IPS-15b (cell line): ENCODE results near the gene RAD51AP2.
"Not testable (repeated sequence)": the region's sequence is repeated elsewhere in the genome, so short reads cannot be mapped to it uniquely, and the experiment has no call there.

Experiments used
- H3K27me3 ChIP-seq: one replicate; pipeline ENCODE4 v1.6.1; 2013; ENCODE audit warnings: low read length; ENCODE audit not compliant: control insufficient read depth, insufficient read depth
- H3K36me3 ChIP-seq: one replicate; pipeline ENCODE4 v1.6.1; 2013; ENCODE audit warnings: low read length; ENCODE audit not compliant: control insufficient read depth, insufficient read depth
- H3K4me1 ChIP-seq: one replicate; pipeline ENCODE4 v1.6.1; 2013; ENCODE audit warnings: mild to moderate bottlenecking, low read length; ENCODE audit not compliant: control insufficient read depth, insufficient read depth
- H3K4me3 ChIP-seq: one replicate; pipeline ENCODE4 v1.5.1; 2013; ENCODE audit warnings: low read depth, low read length
- H3K9ac ChIP-seq: one replicate; pipeline ENCODE4 v1.6.1; 2013; ENCODE audit warnings: low read depth, mild to moderate bottlenecking, low read length
- H3K9me3 ChIP-seq: one replicate; pipeline ENCODE4 v1.6.1; 2013; ENCODE audit warnings: mild to moderate bottlenecking, low read length; ENCODE audit not compliant: control insufficient read depth, insufficient read depth

RAD51AP2 gene

DNA sequence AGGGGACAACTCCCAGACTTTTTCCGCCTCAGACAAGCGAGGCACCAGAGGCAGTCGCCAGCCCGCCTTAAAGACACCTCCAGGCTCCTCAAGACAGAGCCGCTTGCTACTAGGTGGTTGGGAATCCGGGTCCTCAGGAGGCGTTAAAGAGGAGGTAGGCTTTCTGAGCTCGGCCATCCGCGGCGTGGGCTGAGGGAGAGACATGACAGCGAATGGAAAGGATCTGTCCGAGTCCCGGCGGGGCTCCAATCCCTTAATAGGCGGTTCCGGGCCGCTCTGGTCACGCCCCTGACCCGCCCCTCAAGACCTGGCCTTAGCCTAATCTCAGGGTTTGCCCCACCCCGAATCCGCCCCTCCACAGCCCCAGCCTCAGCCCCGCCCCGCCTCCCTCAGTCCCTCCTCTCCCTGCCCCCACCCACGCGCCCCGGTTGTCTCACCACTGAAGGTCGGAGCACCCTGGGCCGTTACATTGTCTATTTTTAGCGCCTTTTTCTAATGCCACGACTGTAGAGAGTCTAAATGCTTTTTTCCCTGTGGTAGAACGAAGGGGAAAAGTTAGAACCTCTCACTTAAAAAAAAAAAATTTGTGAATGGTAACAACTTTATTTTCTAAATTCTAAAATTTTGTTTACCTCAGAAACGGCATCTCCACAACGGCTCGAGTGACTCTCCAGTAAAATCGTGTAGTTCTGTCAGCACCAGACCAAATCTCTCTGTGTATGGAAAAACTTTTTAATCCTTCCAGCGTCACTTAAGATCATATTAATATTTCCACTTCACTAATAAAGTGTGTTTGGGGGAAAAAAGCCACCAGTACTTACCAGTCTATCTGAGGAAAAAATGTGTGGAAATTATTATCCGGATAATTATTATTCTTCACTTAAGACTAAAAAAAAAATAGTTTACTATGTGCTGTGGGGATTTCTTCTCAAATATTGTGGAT is at the start of gene RAD51AP2:
Gene RAD51AP2, minus strand, starts transcription at position 229 of the 943 bp plus-strand sequence. Its CDS starts 25 bp downstream, at position 204.
- Histone ChIP-seq H3K9ac (peak within 1 kb of the TSS; percentile 62), H3K4me3 (peak within 1 kb of the TSS; percentile 73)

DNA sequence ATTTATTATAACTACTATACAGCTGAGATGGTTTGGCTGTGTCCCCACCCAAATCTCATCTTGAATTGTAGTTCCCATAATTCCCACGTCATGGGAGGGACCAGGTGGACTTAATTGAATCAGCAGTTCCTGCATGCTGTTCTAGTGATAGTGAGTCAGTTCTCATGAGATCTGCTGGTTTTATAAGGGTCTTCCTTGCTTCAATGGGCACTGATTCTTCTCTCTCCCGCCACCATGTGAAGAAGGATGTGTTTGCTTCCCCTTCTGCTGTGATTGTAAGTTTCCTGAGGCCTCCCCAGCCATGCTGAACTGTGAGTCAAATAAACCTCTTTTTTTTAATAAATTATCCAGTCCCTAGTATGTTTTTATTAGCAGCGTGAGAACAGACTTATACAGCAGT is 47.5 kb upstream of the RAD51AP2 start:
- not testable (repeated sequence) for H3K36me3 ChIP-seq, H3K9me3 ChIP-seq, H3K4me3 ChIP-seq

More for the DNA sequence above, at the start of gene RAD51AP2:
- Histone ChIP-seq H3K4me1 (peaks cover 13% of the 10 kb centered on the region), H3K36me3 (no peaks in the 10 kb centered on the region), H3K27me3 (no peaks in the 10 kb centered on the region), H3K9me3 (no peaks in the 10 kb centered on the region)

DNA sequence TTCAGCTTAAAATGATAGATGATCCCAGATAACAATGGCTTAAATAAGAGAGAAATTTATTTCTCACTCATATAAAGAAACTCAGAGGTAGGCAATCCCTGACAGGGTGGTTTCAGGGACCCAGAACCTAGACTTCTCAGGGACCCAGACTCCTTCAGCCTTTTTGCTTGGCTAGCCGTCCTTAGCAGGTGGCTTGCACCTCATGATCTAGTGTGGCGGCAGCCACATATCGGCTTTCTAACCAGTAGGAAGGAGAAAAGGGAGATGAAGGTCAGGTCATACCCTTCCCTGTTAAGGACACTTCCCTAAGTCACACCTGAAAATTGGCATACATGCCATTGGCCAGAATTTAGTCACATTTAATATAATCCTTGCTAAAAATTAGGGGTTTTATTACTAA is 40.6 kb upstream of the RAD51AP2 start:
- H3K4me1 ChIP-seq, result peaks cover 16% of the 10 kb centered on the region

More for the DNA sequence above, 47.5 kb upstream of the RAD51AP2 start:
- not testable (repeated sequence) for H3K27me3 ChIP-seq, H3K9ac ChIP-seq, H3K4me1 ChIP-seq

DNA sequence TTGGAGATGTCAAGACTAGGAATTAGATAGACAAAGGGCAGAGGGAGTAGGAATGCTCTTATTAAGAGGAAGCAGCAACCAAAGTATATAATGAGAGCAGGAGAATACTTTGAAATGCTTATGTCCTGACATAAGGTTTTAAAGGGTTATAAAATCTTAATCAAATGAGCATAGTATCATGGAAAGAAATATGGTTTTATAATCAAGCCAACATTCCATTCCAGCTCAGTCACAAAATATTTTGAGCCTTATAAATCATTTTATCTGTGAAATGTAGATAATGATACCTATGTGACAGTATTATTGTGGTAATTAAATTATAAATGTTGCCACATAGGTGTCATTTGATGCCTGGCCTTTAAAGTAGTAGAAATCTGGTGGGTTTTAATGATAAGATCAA is 39.8 kb upstream of the RAD51AP2 start:
- peaks cover 16% of the 10 kb centered on the region for H3K4me1 ChIP-seq
- H3K4me3 ChIP-seq, result no peak overlapping the region
- H3K9ac ChIP-seq, result no peak overlapping the region
- H3K27me3 ChIP-seq, result no peaks in the 10 kb centered on the region
- H3K36me3 ChIP-seq, result no peaks in the 10 kb centered on the region
- no peaks in the 10 kb centered on the region for H3K9me3 ChIP-seq

More for the DNA sequence above, 40.6 kb upstream of the RAD51AP2 start:
- Histone ChIP-seq H3K9me3 (no peaks in the 10 kb centered on the region), H3K27me3 (no peaks in the 10 kb centered on the region), H3K36me3 (no peaks in the 10 kb centered on the region), H3K9ac (no peak overlapping the region), H3K4me3 (no peak overlapping the region)

DNA sequence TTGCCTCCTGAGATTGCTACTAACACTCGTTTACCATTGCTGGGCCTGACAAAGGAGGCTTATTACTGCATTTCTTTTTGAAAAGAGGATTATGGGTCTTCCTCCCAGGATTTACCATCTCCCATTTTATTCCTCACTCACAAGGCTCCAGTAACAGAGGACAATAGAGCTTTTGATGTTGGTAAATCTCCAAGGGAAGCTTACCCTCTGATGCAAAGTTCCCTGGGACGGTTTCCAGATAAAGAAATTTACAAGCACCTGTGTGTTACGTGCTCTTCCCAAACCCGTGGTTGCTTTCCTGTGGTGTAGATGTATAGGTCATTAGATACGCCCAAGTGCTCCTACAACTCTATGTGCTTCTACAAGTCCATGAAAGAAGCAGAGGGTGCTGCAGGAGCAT is 39.4 kb upstream of the RAD51AP2 start:
- H3K4me1 ChIP-seq, result peaks cover 16% of the 10 kb centered on the region
- H3K9me3 ChIP-seq, result no peaks in the 10 kb centered on the region
- no peak overlapping the region for H3K4me3 ChIP-seq
- H3K36me3 ChIP-seq, result no peaks in the 10 kb centered on the region
- no peak overlapping the region for H3K9ac ChIP-seq
- H3K27me3 ChIP-seq, result no peaks in the 10 kb centered on the region

DNA sequence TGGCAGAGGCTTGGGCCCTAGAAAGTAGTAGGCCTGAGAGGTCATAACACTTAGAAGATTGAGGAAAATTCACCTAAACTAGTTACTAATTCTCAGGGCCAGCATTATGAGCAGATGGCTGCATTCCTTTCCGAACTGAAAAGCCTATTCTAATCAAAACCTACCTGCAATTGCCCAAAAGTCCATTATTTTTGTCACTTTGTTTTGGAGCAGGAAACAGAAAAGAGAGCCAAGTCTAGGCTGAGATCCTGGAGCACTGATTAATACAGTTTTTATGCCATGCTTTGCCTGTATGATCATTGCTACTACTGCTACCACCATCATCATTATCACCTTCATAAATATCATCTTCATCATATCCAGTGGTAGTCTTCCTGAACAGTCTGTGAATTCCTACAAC is 36.9 kb upstream of the RAD51AP2 start:
- H3K27me3 ChIP-seq, result no peaks in the 10 kb centered on the region
- H3K9ac ChIP-seq, result no peak overlapping the region
- peaks cover 16% of the 10 kb centered on the region for H3K4me1 ChIP-seq
- H3K9me3 ChIP-seq, result no peaks in the 10 kb centered on the region
- H3K4me3 ChIP-seq, result no peak overlapping the region
- no peaks in the 10 kb centered on the region for H3K36me3 ChIP-seq

DNA sequence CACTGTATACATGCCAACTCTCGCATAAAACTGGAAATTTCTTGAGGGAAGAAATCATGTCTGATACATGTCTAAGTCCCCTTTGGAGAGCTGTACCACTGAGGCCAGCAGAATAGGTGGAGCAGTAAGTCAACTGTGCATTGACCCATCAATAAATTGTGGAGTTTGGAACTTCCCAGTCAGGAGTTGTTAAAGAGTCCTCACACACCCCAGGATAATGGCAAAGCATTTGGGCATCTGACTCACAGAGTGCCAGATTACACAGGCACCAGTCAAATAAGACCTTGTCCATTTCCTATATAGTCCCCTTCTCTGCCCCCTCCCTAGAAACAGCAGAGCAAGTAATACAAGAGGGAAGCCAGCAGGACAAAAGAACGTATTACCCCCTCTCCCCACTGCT is 32.7 kb upstream of the RAD51AP2 start:
- no peaks in the 10 kb centered on the region for H3K9me3 ChIP-seq
- no peaks in the 10 kb centered on the region for H3K27me3 ChIP-seq
- peaks cover 6% of the 10 kb centered on the region for H3K4me1 ChIP-seq
- H3K4me3 ChIP-seq, result no peak overlapping the region
- no peak overlapping the region for H3K9ac ChIP-seq
- H3K36me3 ChIP-seq, result no peaks in the 10 kb centered on the region

DNA sequence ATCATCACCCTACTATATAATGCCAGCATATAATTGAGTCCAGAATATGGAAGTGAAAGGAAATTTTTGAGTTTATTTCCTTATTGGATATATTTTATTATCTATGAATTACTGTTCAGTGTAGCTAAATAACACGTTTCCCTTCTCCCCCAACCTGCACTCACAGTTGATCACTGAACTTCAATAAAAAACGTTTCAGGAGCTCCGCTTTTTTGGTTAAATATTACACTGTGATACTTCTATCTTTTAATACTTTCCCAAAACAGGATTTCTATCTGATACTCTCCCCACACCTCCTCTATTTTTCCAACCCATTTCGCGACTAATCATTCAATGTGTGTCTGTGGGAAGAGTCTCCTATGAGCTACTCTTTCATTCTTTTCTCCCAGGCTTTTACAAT is 29.5 kb upstream of the RAD51AP2 start:
- Histone ChIP-seq H3K27me3 (peaks cover 2% of the 10 kb centered on the region), H3K9me3 (no peaks in the 10 kb centered on the region), H3K36me3 (no peaks in the 10 kb centered on the region), H3K4me3 (no peak overlapping the region), H3K4me1 (peaks cover 23% of the 10 kb centered on the region), H3K9ac (no peak overlapping the region)

DNA sequence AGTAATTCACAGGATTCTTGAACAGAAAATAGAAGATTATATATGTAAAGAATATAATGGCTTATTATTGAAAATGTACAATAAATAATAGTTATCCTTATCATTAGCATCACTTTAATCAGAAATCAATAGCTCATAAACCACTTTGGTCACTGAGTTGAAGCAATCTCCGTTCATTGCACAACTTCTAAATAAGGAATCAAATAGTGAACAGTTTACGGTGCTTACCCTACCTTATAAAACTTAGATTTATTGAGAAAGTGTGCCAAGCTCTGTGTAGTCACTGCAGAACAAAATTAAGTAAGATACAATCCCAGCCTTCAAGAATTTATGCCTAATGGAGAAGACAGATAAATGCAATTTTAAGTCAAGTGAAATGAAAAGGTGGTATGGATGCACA is 29.0 kb upstream of the RAD51AP2 start:
- Histone ChIP-seq H3K4me3 (no peak overlapping the region), H3K4me1 (peaks cover 26% of the 10 kb centered on the region), H3K36me3 (no peaks in the 10 kb centered on the region), H3K27me3 (peaks cover 6% of the 10 kb centered on the region), H3K9me3 (no peaks in the 10 kb centered on the region), H3K9ac (no peak overlapping the region)

DNA sequence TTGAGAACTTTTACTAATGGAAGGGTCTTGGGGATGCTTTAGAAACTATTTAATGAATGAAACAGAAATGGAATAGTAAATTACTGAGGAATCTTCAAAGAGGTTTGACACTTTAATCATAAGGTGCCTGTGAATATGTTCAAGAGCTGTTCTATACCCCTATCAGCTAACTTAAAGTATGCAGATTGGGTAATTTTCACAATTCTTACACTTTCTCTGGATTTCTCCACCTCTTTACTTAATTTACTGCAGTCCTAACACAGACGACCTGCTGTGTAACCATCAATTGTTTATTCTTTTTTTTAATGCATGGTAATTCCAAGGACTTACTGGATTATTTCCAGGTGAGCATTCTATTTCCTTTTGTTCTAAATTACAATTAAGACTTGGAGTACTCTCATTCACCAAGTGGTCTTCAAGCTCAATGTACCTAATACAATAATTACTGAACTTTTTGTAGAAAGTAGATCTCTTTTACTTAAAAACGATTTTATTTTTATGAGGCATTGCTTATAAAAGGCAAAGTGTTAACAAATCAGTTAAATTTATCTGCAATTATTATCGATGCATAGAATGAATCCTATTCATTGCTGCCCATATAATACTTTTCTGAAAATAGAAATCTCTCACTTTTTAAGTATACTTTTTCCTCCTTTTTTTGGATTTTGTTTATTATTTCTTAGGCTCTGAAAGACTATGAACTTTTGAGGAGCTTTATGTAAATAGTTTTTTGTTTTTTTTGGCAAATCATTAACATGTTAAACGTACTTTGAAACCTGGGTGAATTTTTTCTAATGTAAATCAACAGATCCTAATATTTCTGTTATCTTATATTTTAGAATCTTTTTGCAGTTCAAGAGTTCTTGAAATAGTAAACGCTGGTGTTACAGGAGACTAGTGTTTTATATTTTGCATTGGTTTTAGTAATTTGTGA is 27.7 kb upstream of the RAD51AP2 start:
- H3K4me1 ChIP-seq, result peaks cover 26% of the 10 kb centered on the region
- no peaks in the 10 kb centered on the region for H3K9me3 ChIP-seq
- H3K4me3 ChIP-seq, result no peak overlapping the region
- no peaks in the 10 kb centered on the region for H3K36me3 ChIP-seq
- H3K9ac ChIP-seq, result no peak overlapping the region
- peaks cover 17% of the 10 kb centered on the region for H3K27me3 ChIP-seq

DNA sequence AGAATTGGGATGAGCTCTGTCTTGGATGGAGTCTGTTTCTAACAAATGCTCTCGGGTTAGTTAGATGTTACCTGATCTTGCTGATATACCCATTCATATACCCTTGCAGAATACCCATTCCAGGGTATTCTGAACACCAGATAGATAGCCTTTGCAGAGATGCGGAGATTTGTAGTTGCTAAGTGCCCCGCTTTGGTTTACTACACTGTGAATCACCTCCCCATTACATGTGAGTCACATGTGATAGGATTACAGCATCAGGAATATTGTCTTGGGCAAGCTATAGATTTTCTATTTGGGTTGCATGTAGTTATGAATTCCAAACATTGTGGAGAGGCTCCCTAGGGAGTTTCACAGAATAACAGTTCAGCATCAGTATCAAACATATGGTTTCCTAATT is 26.0 kb upstream of the RAD51AP2 start:
- H3K36me3 ChIP-seq, result no peaks in the 10 kb centered on the region
- H3K4me3 ChIP-seq, result peak overlapping the region; percentile 23
- no peaks in the 10 kb centered on the region for H3K9me3 ChIP-seq
- peaks cover 26% of the 10 kb centered on the region for H3K4me1 ChIP-seq
- peaks cover 21% of the 10 kb centered on the region for H3K27me3 ChIP-seq
- H3K9ac ChIP-seq, result no peak overlapping the region
